GM12878 (cell line): ENCODE data around the gene EIF2B5. TPM values are rescaled to one million over a fixed set of nuclear protein-coding genes. Genes with fewer than 3 reads are reported as not detected.
"Not testable (repeated sequence)": the region's sequence is repeated elsewhere in the genome, so short reads cannot be mapped to it uniquely, and the experiment has no call there.

Experiments used
- ATAC-seq: fragments of 200-7000 bp; cut with Tn5 transposase; 3 replicates; pipeline ENCODE4 v1.9.1; 2020; ENCODE audit warnings: mild to moderate bottlenecking, moderate library complexity
- BruUV-seq: library from RNA; stranded (reverse); fragments of 400-500 nt; replicated peaks from 2 replicates; lab custom pipeline; 2021; lab: Mats Ljungman, UMichigan
- CTCF ChIA-PET: fragments of 300-600 bp; sonication (Branson Sonifier 250); formaldehyde crosslinking; extraction: SDS; loops from one replicate; lab custom pipeline; 2021; ENCODE audit warnings: inconsistent platforms; lab: Yijun Ruan, JAX
- POLR2A ChIA-PET: fragments of 350-600 bp; formaldehyde crosslinking; extraction: SDS; loops from one replicate; lab custom pipeline; 2021; ENCODE audit warnings: inconsistent platforms; lab: Charles Lee
- RAD21 ChIA-PET: fragments of 300-600 bp; sonication (Branson Sonifier 250); formaldehyde crosslinking; loops from one replicate; lab custom pipeline; 2023; ENCODE audit warnings: antibody characterized with exemption; ENCODE audit not compliant: unreplicated experiment; lab: Charles Lee
- SMC1A ChIA-PET: fragments of 300-600 bp; sonication (Branson Sonifier 250); formaldehyde crosslinking; loops from one replicate; lab custom pipeline; 2023; ENCODE audit not compliant: unreplicated experiment, uncharacterized antibody; lab: Charles Lee
- DNase-seq: peaks from one replicate; pipeline ENCODE4 v3.0.0-alpha.2; 2011; ENCODE audit warnings: low read depth, low spot score
- FAIRE-seq: peaks from 3 replicates; lab custom pipeline; 2011; peaks lifted over from hg19 to GRCh38; lab: Jason Lieb, UNC
- H2AFZ ChIP-seq: 2 replicates; pipeline ENCODE4 v1.6.0; 2011; ENCODE audit warnings: low read depth, low read length, control low read depth; ENCODE audit not compliant: control insufficient read depth
- H3K27ac ChIP-seq: 2 replicates; pipeline ENCODE4 v1.5.1; 2011; ENCODE audit warnings: control low read depth; ENCODE audit not compliant: control insufficient read depth, insufficient read depth
- H3K27me3 ChIP-seq, 2 experiments: replicated peaks in 1 of 2; 2 replicates each; pipeline versions ENCODE4 v1.6.0 to v1.6.1; 2011; ENCODE audit warnings: low read length in 1 of 2; ENCODE audit not compliant: control insufficient read depth in 2 of 2, insufficient read depth in 2 of 2
- H3K36me3 ChIP-seq, 2 experiments: 2 replicates each; pipeline ENCODE4 v1.5.1; 2011; ENCODE audit warnings: low read length in 1 of 2; ENCODE audit not compliant: control insufficient read depth in 2 of 2, insufficient read depth in 2 of 2
- H3K4me1 ChIP-seq: 2 replicates; pipeline ENCODE4 v1.6.1; 2011; ENCODE audit warnings: mild to moderate bottlenecking, low read length, moderate library complexity, mixed read lengths; ENCODE audit not compliant: control insufficient read depth, insufficient read depth
- H3K4me2 ChIP-seq: 2 replicates; pipeline ENCODE4 v1.6.0; 2011; ENCODE audit warnings: control low read depth; ENCODE audit not compliant: control insufficient read depth, insufficient read depth
- H3K4me3 ChIP-seq: fragments of 200-600 bp; sonication (generic); 2 replicates; pipeline ENCODE4 v1.5.1; 2016
- H3K79me2 ChIP-seq: 2 replicates; pipeline ENCODE4 v1.6.0; 2011; ENCODE audit warnings: low read length; ENCODE audit not compliant: control insufficient read depth, insufficient read depth
- H3K9ac ChIP-seq: 2 replicates; pipeline ENCODE4 v1.8.0; 2011; ENCODE audit warnings: low read length, control low read depth, mixed read lengths; ENCODE audit not compliant: control insufficient read depth, insufficient read depth
- H3K9me3 ChIP-seq: replicated peaks from 3 replicates; pipeline ENCODE4 v1.5.1; 2011; ENCODE audit warnings: mild to moderate bottlenecking, low read length; ENCODE audit not compliant: control insufficient read depth, insufficient read depth
- H4K20me1 ChIP-seq: 2 replicates; pipeline ENCODE4 v1.6.0; 2011; ENCODE audit not compliant: control insufficient read depth, insufficient read depth
- NBN ChIP-seq: fragments of 450-650 bp; IDR thresholded peaks from 2 replicates; pipeline ENCODE4 v1.6.1; 2016
- STAT3 ChIP-seq: IDR thresholded peaks from 2 replicates; pipeline ENCODE4 v1.6.1; 2011; ENCODE audit warnings: low read depth, low read length, improper control_type of control experiment
- TAF1 ChIP-seq: IDR thresholded peaks from 2 replicates; pipeline ENCODE4 v1.6.1; 2011; ENCODE audit warnings: mild to moderate bottlenecking, low read depth, low read length, borderline replicate concordance
- ZSCAN29 ChIP-seq: fragments of 450-650 bp; IDR thresholded peaks from 2 replicates; pipeline ENCODE4 v1.6.1; 2017; ENCODE audit warnings: mild to moderate bottlenecking, moderate library complexity
- WGBS: methylation state at CpG from one replicate; pipeline ENCODE4 v1.1.6; 2016; ENCODE audit warnings: low lambda C conversion rate; ENCODE audit not compliant: insufficient replicate concordance, insufficient coverage; ENCODE audit errors: missing lambda C conversion rate; 5-methylcytosine and 5-hydroxymethylcytosine counted together
- in situ Hi-C: fragments of 300-500 bp; cut with MboI; formaldehyde crosslinking; loops from 9 replicates; pipeline ENCODE4 v1.14.3; 2018; ENCODE audit warnings: mixed read lengths
- intact Hi-C: fragments of 100-400 bp; cut with micrococcal nuclease; formaldehyde crosslinking; loops from one replicate; pipeline ENCODE4 v1.14.2; 2022; ENCODE audit not compliant: unreplicated experiment
- polyA plus RNA-seq, 11 experiments: library from polyadenylated mRNA; depleted of rRNA in 4 of 11; unstranded in 6 of 11; stranded (reverse) in 5 of 11; fragments of >200 nt; fragmentation: Nextera tagmentation in 4 of 11; fragmentation: Illumina TruSeq in 1 of 11; extraction: Ambion mirVana in 4 of 11; extraction: Trizol in 1 of 11; gene quantifications; 1 replicate in 1 of 11; 2 replicates in 10 of 11; pipeline versions ENCODE4 v1.2.1 to v1.2.3, GENCODE V29; 2011 to 2016; ENCODE audit warnings: inconsistent platforms in 2 of 11, missing spikeins in 2 of 11, low read depth in 1 of 11
- total RNA-seq, 4 experiments: library from RNA; depleted of rRNA in 3 of 4; stranded (reverse); fragments of >200 nt in 3 of 4; fragmentation: Illumina TruSeq in 1 of 4; extraction: Trizol in 1 of 4; gene quantifications; 2 replicates each; pipeline versions ENCODE4 v1.2.1 to v1.2.3, GENCODE V29; 2013 to 2021
- TF ChIP-seq, protein P1 (sequence below): IDR thresholded peaks from 2 replicates; pipeline ENCODE4 v1.6.1; 2012; ENCODE audit warnings: low read length, inconsistent platforms

EIF2B5 gene
- total and polyA plus RNA-seq, 10 of the 15 experiments (the other 5 are each of a cell fraction or from before 2014, with no cell fraction given) = 13.7 to 82.7 (median 52.2) TPM

DNA sequence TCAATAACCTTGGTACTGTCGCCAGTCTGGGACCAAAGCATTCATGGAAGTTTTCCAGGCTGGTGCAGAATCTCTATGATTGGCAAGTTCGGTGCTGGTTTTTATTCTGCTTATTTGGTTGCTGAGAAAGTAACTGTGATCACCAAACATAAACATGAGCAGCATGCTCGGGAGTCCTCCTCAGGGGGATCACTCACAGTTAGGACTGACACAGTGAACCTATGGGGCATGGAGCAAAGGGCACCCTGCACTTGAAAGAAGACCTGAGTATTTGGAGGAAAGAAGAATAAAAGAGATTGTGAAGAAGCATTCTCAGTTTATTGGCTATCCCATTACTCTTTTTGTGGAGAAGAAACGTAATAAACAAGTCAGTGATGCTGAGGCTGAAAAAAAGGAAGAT lies 19.1 kb upstream of the EIF2B5 start:
- Histone ChIP-seq H3K36me3 (no peaks in the 10 kb centered on the region), H3K27ac (no peak overlapping the region), H3K4me2 (no peak overlapping the region), H3K4me1 (no peaks in the 10 kb centered on the region), H3K79me2 (no peaks in the 10 kb centered on the region), H4K20me1 (no peaks in the 10 kb centered on the region), H3K27me3 (no peaks in the 10 kb centered on the region; a peak in 1 of 4 replicates), H3K9ac (no peak overlapping the region), H3K4me3 (no peak overlapping the region), H2AFZ (no peak overlapping the region), H3K9me3 (no peaks in the 10 kb centered on the region)
- SMC1A ChIA-PET = no interaction called here
- CTCF ChIA-PET = interaction anchor here (1.0 to 1.3 kb wide), 2 partner anchors 9 to 256 kb away, joined by 3 to 4 read pairs; no protein-coding TSS in a partner anchor
- in situ Hi-C loops = no loop called here
- no peak for DNase-seq
- BruUV-seq = no TSS peak
- ATAC-seq = no peak
- intact Hi-C loops = no loop called here
- POLR2A ChIA-PET = interaction anchor here (0.5 kb wide), 1 partner anchor 759 kb away, joined by 3 read pairs; no protein-coding TSS in a partner anchor
- FAIRE-seq = no peak
- TF ChIP-seq NBN (no peak), TAF1 (no peak)
- TF ChIP-seq, all 136 proteins: peak for 0
- RAD21 ChIA-PET = no interaction called here
- WGBS = 31% methylated on average over 4 of the region's 4 CpGs

DNA sequence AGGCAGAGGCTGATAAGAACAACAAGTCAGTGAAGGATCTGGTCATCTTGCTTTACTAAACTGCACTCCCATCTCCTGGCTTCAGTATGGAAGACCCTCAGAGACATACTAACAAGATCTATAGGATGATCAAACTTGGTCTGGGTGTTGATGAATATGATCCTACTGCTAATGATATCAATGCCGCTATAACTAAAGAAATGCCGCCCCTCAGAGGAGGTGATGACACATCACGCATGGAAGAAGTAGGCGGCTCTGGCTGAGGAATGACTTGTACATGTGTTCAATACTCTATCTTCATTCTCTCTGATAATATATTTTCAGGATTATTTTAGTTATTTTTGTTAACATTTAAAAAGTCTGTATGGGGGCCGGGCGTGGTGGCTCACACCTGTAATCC lies 17.5 kb upstream of the EIF2B5 start:
- no peak overlapping the region for H3K4me3 ChIP-seq
- in situ Hi-C loops = no loop called here
- no peak for DNase-seq
- no TSS peak for BruUV-seq
- no peak overlapping the region for H2AFZ ChIP-seq
- POLR2A ChIA-PET = no interaction called here
- no peaks in the 10 kb centered on the region for H3K9me3 ChIP-seq
- no peaks in the 10 kb centered on the region for H3K36me3 ChIP-seq
- FAIRE-seq = no peak
- H3K27me3 ChIP-seq = no peaks in the 10 kb centered on the region; a peak in 1 of 4 replicates
- no peak overlapping the region for H3K4me2 ChIP-seq
- H3K79me2 ChIP-seq = no peaks in the 10 kb centered on the region
- H3K9ac ChIP-seq = no peak overlapping the region
- intact Hi-C loops = no loop called here
- CTCF ChIA-PET = no interaction called here
- SMC1A ChIA-PET = no interaction called here
- ATAC-seq = no peak
- no peaks in the 10 kb centered on the region for H4K20me1 ChIP-seq
- H3K4me1 ChIP-seq = no peaks in the 10 kb centered on the region
- WGBS = 76% methylated on average over 6 of the region's 6 CpGs
- RAD21 ChIA-PET = no interaction called here
- no peak overlapping the region for H3K27ac ChIP-seq
- TF ChIP-seq, protein P1, sequence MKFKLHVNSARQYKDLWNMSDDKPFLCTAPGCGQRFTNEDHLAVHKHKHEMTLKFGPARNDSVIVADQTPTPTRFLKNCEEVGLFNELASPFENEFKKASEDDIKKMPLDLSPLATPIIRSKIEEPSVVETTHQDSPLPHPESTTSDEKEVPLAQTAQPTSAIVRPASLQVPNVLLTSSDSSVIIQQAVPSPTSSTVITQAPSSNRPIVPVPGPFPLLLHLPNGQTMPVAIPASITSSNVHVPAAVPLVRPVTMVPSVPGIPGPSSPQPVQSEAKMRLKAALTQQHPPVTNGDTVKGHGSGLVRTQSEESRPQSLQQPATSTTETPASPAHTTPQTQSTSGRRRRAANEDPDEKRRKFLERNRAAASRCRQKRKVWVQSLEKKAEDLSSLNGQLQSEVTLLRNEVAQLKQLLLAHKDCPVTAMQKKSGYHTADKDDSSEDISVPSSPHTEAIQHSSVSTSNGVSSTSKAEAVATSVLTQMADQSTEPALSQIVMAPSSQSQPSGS = no peak
- TF ChIP-seq ZSCAN29 (no peak), STAT3 (no peak)

DNA sequence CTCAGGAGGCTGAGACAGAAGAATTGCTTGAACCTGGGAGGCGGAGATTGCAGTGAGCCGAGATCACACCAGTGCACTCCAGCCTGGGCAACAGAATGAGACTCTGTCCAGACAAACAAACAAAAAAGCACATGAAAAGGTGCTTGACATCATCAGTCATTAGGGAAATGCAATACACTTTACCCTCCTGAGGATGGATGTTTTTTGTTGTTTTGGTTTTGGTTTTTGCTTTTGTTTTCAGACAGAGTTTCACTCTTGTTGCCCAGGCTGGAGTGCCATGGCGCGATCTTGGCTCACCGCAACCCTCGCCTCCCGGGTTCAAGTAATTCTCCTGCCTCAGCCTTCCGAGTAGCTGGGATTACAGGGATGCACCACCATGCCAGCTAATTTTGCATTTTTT lies 14.1 kb upstream of the EIF2B5 start:
- ATAC-seq, H3K4me1 ChIP-seq, H4K20me1 ChIP-seq, H3K27ac ChIP-seq, H3K36me3 ChIP-seq, H3K79me2 ChIP-seq, H3K9ac ChIP-seq, BruUV-seq, H2AFZ ChIP-seq, CTCF ChIA-PET, intact Hi-C loops, DNase-seq, FAIRE-seq, POLR2A ChIA-PET, H3K27me3 ChIP-seq, H3K4me3 ChIP-seq, in situ Hi-C loops, H3K4me2 ChIP-seq, H3K9me3 ChIP-seq, SMC1A ChIA-PET: not testable (repeated sequence)
- 51% methylated on average over 8 of the region's 8 CpGs for WGBS
- RAD21 ChIA-PET = interaction anchor here (1.0 kb wide), 1 partner anchor 103 kb away, joined by 3 read pairs; the partner anchor contains the start of gene ABCC5
